ENCODE data around the gene PLS1. TPM values are rescaled to one million over a fixed set of nuclear protein-coding genes. Genes with fewer than 3 reads are reported as not detected.

PLS1 gene
- total and polyA plus RNA-seq, 2 donors from 2014 or later: 10.7 to 51.4 TPM

- no peak for DNase-seq
- intact Hi-C loops (cut with DNase I): no loop called here
- FAIRE-seq: no peak
- Histone ChIP-seq H3K4me3 (ENCODE audit: low read length in 3 of 3) (no peak overlapping the region), H3K27ac (ENCODE audit: low read depth in 2 of 2, low read length in 2 of 2) (no peak overlapping the region), H3K27me3 (ENCODE audit: control insufficient read depth, insufficient read depth, low read length) (no peaks in the 10 kb centered on the region), H3K36me3 (ENCODE audit: control insufficient read depth in 2 of 3, insufficient read depth in 3 of 3, low read length in 3 of 3) (no peaks in the 10 kb centered on the region), H3K4me1 (ENCODE audit: control insufficient read depth in 2 of 3, insufficient read depth in 2 of 3, low read depth in 1 of 3, low read length in 3 of 3) (no peaks in the 10 kb centered on the region), H3K9me3 (ENCODE audit: control insufficient read depth in 2 of 3, insufficient read depth in 1 of 3, low read length in 3 of 3) (no peaks in the 10 kb centered on the region), H3K9ac (ENCODE audit: low read length in 3 of 3) (no peak overlapping the region)
- no peak for TF ChIP-seq CTCF (IDR thresholded peaks at IDR 0.05; ENCODE audit: borderline replicate concordance, extremely low read depth, insufficient read depth)
These were observed 12.4 kb downstream of the PLS1 start for GRCh38 chr3:142608631-142609030.

DNA sequence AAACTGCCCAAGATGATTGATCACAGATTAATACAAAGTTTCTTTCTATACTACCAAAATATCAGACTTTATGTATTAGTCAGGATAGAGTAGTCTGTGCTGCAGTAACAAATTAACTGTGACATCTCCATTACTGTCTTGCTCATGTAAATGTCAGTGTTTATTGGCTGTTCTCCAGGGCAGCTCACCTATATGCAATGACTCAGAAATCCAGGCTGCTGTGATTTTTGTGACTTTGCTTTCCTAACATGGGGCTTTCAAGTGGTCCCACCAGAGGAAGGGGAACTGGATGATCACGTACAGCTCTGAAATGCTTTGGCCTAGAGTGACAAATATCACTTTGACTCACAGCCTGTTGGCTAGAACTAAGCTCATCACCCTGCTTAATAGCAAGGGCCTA, 12.9 kb downstream of the PLS1 start:
- no peaks in the 10 kb centered on the region for H3K4me1 ChIP-seq (ENCODE audit: control insufficient read depth in 2 of 3, insufficient read depth in 2 of 3, low read depth in 1 of 3, low read length in 3 of 3)
- no peak overlapping the region for H3K27ac ChIP-seq (ENCODE audit: low read depth in 2 of 2, low read length in 2 of 2)
- H3K9ac ChIP-seq (ENCODE audit: low read length in 3 of 3): no peak overlapping the region
- no peak for TF ChIP-seq CTCF (IDR thresholded peaks at IDR 0.05; ENCODE audit: borderline replicate concordance, extremely low read depth, insufficient read depth)
- no peaks in the 10 kb centered on the region for H3K36me3 ChIP-seq (ENCODE audit: control insufficient read depth in 2 of 3, insufficient read depth in 3 of 3, low read length in 3 of 3)
- H3K9me3 ChIP-seq (ENCODE audit: control insufficient read depth in 2 of 3, insufficient read depth in 1 of 3, low read length in 3 of 3): no peaks in the 10 kb centered on the region
- DNase-seq (no peak), FAIRE-seq (no peak)
- intact Hi-C loops (cut with DNase I): no loop called here
- no peaks in the 10 kb centered on the region for H3K27me3 ChIP-seq (ENCODE audit: control insufficient read depth, insufficient read depth, low read length)
- H3K4me3 ChIP-seq (ENCODE audit: low read length in 3 of 3): no peak overlapping the region

DNA sequence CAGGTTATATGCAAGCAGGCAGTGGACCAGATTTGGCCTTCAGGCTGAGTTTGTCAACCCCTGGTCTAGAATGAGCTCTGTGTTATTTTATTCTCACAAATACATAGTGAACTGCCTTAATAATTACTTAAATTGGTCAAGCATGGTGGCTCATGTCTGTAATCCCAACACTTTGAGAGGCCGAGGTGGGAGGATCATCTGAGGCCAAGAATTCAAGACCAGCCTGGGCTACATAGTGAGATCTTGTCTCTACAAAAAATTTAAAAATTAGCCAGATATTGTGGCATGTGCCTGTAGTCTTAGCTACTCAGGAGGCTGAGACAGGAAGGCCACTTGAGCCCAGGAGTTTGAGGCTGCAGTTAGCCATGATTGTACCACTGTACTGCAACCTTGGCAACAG, 15.0 kb downstream of the PLS1 start:
- TF ChIP-seq CTCF (IDR thresholded peaks at IDR 0.05; ENCODE audit: borderline replicate concordance, extremely low read depth, insufficient read depth): no peak
- H3K9ac ChIP-seq (ENCODE audit: low read length in 3 of 3): no peak overlapping the region
- DNase-seq (no peak), FAIRE-seq (no peak)
- no peaks in the 10 kb centered on the region for H3K4me1 ChIP-seq (ENCODE audit: control insufficient read depth in 2 of 3, insufficient read depth in 2 of 3, low read depth in 1 of 3, low read length in 3 of 3)
- H3K36me3 ChIP-seq (ENCODE audit: control insufficient read depth in 2 of 3, insufficient read depth in 3 of 3, low read length in 3 of 3): no peaks in the 10 kb centered on the region
- no peaks in the 10 kb centered on the region for H3K27me3 ChIP-seq (ENCODE audit: control insufficient read depth, insufficient read depth, low read length)
- H3K4me3 ChIP-seq (ENCODE audit: low read length in 3 of 3): no peak overlapping the region
- intact Hi-C loops (cut with DNase I): no loop called here
- peak overlapping the region in 1 of 2 donors; percentile 7 for H3K27ac ChIP-seq (ENCODE audit: low read depth in 2 of 2, low read length in 2 of 2)
- H3K9me3 ChIP-seq (ENCODE audit: control insufficient read depth in 2 of 3, insufficient read depth in 1 of 3, low read length in 3 of 3): no peaks in the 10 kb centered on the region

DNA sequence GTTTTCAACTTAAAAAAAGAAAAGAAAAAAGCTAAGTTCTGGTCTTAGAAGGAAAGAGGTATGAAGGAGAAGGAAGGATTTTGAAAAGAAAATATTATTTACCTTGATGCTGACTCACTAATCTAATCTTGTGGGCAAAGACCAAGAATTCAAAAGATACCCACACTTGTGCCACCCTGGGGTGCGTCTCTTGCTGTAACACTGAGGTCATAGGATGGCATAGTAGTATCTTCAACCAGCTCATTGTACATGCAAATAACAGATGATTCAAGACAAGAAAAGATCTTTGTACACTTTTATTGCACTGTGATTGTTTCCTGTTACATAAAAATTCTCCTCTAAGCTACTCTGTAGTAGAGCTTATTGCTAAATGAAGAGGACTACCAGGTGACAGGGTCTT, 17.3 kb downstream of the PLS1 start:
- Histone ChIP-seq H3K36me3 (ENCODE audit: control insufficient read depth in 2 of 3, insufficient read depth in 3 of 3, low read length in 3 of 3) (no peaks in the 10 kb centered on the region), H3K4me1 (ENCODE audit: control insufficient read depth in 2 of 3, insufficient read depth in 2 of 3, low read depth in 1 of 3, low read length in 3 of 3) (no peaks in the 10 kb centered on the region), H3K4me3 (ENCODE audit: low read length in 3 of 3) (no peak overlapping the region), H3K27ac (ENCODE audit: low read depth in 2 of 2, low read length in 2 of 2) (no peak overlapping the region), H3K27me3 (ENCODE audit: control insufficient read depth, insufficient read depth, low read length) (no peaks in the 10 kb centered on the region), H3K9ac (ENCODE audit: low read length in 3 of 3) (no peak overlapping the region), H3K9me3 (ENCODE audit: control insufficient read depth in 2 of 3, insufficient read depth in 1 of 3, low read length in 3 of 3) (no peaks in the 10 kb centered on the region)
- FAIRE-seq (no peak), DNase-seq (no peak)
- intact Hi-C loops (cut with DNase I): no loop called here
- no peak for TF ChIP-seq CTCF (IDR thresholded peaks at IDR 0.05; ENCODE audit: borderline replicate concordance, extremely low read depth, insufficient read depth)
